ENCODE data around the gene SMIM44. TPM values are rescaled to one million over a fixed set of nuclear protein-coding genes. Genes with fewer than 3 reads are reported as not detected.

The SMIM44 gene
- polyA plus RNA-seq, 3 donors = not detected

DNA sequence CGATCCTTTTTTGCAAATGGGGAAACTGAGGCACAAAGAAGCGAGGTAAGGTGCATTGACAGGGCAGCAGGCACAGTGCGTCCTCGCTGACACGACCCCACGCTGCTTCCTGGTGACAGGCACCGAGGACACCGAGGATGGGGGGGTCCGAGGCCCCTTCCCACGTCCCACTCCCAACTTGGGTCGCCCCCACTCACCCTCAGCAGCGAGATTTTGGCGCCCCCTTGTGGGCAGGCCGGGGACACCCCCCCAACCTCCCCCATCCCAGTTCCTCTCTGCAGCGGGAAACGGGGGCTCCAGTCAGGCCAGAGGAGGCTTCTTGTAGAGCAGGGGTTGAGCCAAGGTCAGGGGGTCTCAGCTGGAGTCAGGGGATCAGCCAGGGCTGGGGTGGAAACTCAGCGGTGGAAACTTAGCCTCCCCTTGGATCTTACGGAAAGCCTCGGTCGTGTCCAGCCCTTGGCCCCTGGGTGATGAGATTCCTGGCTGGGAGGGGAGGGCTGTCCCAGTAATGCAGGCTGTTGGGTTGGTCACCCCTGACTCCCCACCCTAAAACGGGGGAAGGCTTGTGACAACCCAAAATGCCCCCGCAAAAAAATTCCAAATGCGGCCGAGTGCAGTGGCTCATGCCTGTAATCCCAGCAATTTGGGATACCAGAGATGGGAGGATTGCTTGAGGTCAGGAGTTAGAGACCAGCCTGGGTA lies 11.1 kb downstream of the SMIM44 start:
- Mint-ChIP-seq H3K4me3 (no peak overlapping the region), H3K4me1 (peaks cover 2% of the 10 kb centered on the region), H3K9me3 (peaks cover 0 to 4% (median 0%) of the 10 kb centered on the region in 7 donors), H3K36me3 (no peaks in the 10 kb centered on the region), H3K27ac (no peak overlapping the region), H3K27me3 (ENCODE audit: low read depth in 3 of 3) (peaks cover 3 to 6% (median 4%) of the 10 kb centered on the region in 3 donors)
- Histone ChIP-seq H3K4me1 (ENCODE audit: control insufficient read depth in 1 of 2, insufficient read depth in 2 of 2, low read length in 2 of 2) (no peaks in the 10 kb centered on the region), H3K27ac (ENCODE audit: low read depth in 1 of 2, low read length in 2 of 2) (no peak overlapping the region), H3K9me3 (replicated peaks in 1 of 2; ENCODE audit: control insufficient read depth in 1 of 2, insufficient read depth in 1 of 2, low read length in 2 of 2) (no peaks in the 10 kb centered on the region), H3K36me3 (replicated peaks in 1 of 2; ENCODE audit: control insufficient read depth in 1 of 2, insufficient read depth in 2 of 2, low read length in 2 of 2) (no peaks in the 10 kb centered on the region), H3K4me2 (replicated peaks; ENCODE audit: extremely low read depth, low read length, poor library complexity, severe bottlenecking) (no peak overlapping the region), H3K79me2 (ENCODE audit: insufficient read depth, low read length) (no peaks in the 10 kb centered on the region), H3K27me3 (ENCODE audit: control insufficient read depth in 2 of 2, insufficient read depth in 2 of 2, low read length in 2 of 2) (no peaks in the 10 kb centered on the region), H4K20me1 (ENCODE audit: insufficient read depth, low read length) (peaks cover 15% of the 10 kb centered on the region), H3K4me3 (replicated peaks in 1 of 3; ENCODE audit: low read depth in 2 of 3, low read length in 3 of 3) (no peak overlapping the region), H2AFZ (ENCODE audit: insufficient read depth, low read depth, low read length, poor library complexity, severe bottlenecking) (no peak overlapping the region), H3K9ac (ENCODE audit: insufficient read depth, low read length, poor library complexity, severe bottlenecking) (no peak overlapping the region)
- TF ChIP-seq, protein P1, sequence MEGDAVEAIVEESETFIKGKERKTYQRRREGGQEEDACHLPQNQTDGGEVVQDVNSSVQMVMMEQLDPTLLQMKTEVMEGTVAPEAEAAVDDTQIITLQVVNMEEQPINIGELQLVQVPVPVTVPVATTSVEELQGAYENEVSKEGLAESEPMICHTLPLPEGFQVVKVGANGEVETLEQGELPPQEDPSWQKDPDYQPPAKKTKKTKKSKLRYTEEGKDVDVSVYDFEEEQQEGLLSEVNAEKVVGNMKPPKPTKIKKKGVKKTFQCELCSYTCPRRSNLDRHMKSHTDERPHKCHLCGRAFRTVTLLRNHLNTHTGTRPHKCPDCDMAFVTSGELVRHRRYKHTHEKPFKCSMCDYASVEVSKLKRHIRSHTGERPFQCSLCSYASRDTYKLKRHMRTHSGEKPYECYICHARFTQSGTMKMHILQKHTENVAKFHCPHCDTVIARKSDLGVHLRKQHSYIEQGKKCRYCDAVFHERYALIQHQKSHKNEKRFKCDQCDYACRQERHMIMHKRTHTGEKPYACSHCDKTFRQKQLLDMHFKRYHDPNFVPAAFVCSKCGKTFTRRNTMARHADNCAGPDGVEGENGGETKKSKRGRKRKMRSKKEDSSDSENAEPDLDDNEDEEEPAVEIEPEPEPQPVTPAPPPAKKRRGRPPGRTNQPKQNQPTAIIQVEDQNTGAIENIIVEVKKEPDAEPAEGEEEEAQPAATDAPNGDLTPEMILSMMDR (IDR thresholded peaks at IDR 0.05) = peak; percentile 79
- 39% methylated on average over 14 of the region's 24 CpGs for WGBS (ENCODE audit: insufficient coverage)
- intact Hi-C loops (cut with micrococcal nuclease) = loop anchor here in 1 of 2 donors (5.0 kb wide), 1 partner anchor 145 kb away; no protein-coding TSS in a partner anchor
- peak in 1 of 3 donors; percentile 36 for DNase-seq

DNA sequence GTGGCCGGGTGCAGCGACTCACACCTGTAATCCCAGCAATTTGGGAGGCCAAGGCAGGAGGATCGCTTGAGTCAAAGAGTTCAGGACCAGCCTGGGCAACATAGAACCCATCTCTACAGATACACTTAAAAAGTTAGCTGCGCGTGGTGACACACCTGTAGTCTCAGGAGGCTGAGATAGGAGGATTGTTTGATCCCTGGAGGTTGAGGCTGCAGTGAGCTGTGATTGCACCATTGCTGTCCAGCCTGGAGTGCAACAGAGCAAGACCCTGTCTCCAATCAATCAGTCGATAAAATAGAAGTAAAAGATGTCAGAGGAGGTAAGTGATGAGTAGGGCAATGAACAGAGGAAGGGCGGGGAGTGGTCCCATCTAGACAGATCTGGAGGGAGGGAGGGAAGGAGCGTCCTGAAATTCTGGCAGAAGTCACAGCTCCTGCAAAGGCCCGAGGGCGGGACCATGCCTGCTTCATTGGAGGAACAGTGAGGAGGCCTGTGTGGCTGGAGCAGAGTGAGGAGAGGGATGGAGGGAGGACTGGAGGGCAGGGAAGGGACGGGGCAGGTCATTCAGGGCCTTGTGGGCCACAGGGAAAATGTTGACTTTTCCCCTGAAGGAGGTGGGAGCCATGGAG lies 12.6 kb downstream of the SMIM44 start:
- peak overlapping the region in 1 of 7 donors; percentile 84 for H3K27ac Mint-ChIP-seq
- Histone ChIP-seq H2AFZ (ENCODE audit: insufficient read depth, low read depth, low read length, poor library complexity, severe bottlenecking) (no peak overlapping the region), H4K20me1 (ENCODE audit: insufficient read depth, low read length) (peaks cover 26% of the 10 kb centered on the region), H3K4me2 (replicated peaks; ENCODE audit: extremely low read depth, low read length, poor library complexity, severe bottlenecking) (no peak overlapping the region), H3K9me3 (replicated peaks in 1 of 2; ENCODE audit: control insufficient read depth in 1 of 2, insufficient read depth in 1 of 2, low read length in 2 of 2) (no peaks in the 10 kb centered on the region), H3K4me3 (replicated peaks in 1 of 3; ENCODE audit: low read depth in 2 of 3, low read length in 3 of 3) (no peak overlapping the region), H3K79me2 (ENCODE audit: insufficient read depth, low read length) (no peaks in the 10 kb centered on the region), H3K9ac (ENCODE audit: insufficient read depth, low read length, poor library complexity, severe bottlenecking) (no peak overlapping the region), H3K4me1 (ENCODE audit: control insufficient read depth in 1 of 2, insufficient read depth in 2 of 2, low read length in 2 of 2) (no peaks in the 10 kb centered on the region), H3K27me3 (ENCODE audit: control insufficient read depth in 2 of 2, insufficient read depth in 2 of 2, low read length in 2 of 2) (no peaks in the 10 kb centered on the region), H3K36me3 (replicated peaks in 1 of 2; ENCODE audit: control insufficient read depth in 1 of 2, insufficient read depth in 2 of 2, low read length in 2 of 2) (no peaks in the 10 kb centered on the region), H3K27ac (ENCODE audit: low read depth in 1 of 2, low read length in 2 of 2) (no peak overlapping the region)
- 84% methylated on average over 7 of the region's 11 CpGs for WGBS (ENCODE audit: insufficient coverage)
- H3K36me3 Mint-ChIP-seq = peaks cover 4% of the 10 kb centered on the region in 2 donors
- TF ChIP-seq, protein P1 (IDR thresholded peaks at IDR 0.05) = no peak
- H3K27me3 Mint-ChIP-seq (ENCODE audit: low read depth in 3 of 3) = peaks cover 0 to 6% (median 4%) of the 10 kb centered on the region in 3 donors
- H3K4me3 Mint-ChIP-seq = no peak overlapping the region
- H3K9me3 Mint-ChIP-seq = peaks cover 0 to 2% (median 0%) of the 10 kb centered on the region in 7 donors
- DNase-seq = no peak
- intact Hi-C loops (cut with micrococcal nuclease) = loop anchor here in 1 of 2 donors (5.0 kb wide), 1 partner anchor 143 kb away; no protein-coding TSS in a partner anchor
- peaks cover 2% of the 10 kb centered on the region for H3K4me1 Mint-ChIP-seq

Data from CD14-positive monocyte (primary cell).